22Rv1 (cell line): Measurements from ENCODE around the gene CD180.

Experiments
- CTCF ChIP-seq: fragments of 450-650 bp; IDR thresholded peaks from 2 replicates; pipeline ENCODE4 v1.5.1; 2017; ENCODE audit warnings: mild to moderate bottlenecking
- ZFX ChIP-seq: fragments of 450-650 bp; IDR thresholded peaks from 2 replicates; pipeline ENCODE4 v1.6.1; 2017; ENCODE audit warnings: antibody characterized with exemption, borderline replicate concordance

DNA sequence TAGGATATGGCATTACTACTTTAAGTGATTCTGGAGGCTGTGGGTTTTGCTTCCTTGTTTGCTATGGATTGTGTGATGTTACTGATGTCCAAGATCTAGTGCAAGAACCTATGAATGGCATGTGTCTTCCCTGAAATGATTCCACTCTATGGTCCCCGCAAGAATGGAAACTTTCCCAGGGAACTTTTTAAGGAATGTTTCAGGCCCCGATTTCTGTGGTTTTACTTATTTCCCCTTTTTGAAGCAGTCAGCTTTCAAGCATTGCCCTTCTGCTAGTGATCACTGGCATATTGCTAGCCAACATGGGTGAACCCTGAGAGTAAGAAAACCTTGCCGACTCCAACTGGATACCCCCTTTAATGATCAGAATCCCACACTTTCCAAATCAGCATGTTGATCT is 26.6 kb upstream of the CD180 start:
- no peak for TF ChIP-seq CTCF
- no peak for TF ChIP-seq ZFX
